ENCODE results near the gene HSPA1A. TPM values are rescaled to one million over a fixed set of nuclear protein-coding genes. Genes with fewer than 3 reads are reported as not detected.
"Not testable (repeated sequence)": the region's sequence is repeated elsewhere in the genome, so short reads cannot be mapped to it uniquely, and the experiment has no call there.

The HSPA1A gene
- total RNA-seq, 2 donors from 2014 or later, result 16.5 to 37.6 TPM

- peak; percentile 12 to 16 for ATAC-seq (replicated peaks in 1 of 2)
- H3K9me3 Mint-ChIP-seq, result no peaks in the 10 kb centered on the region
- H3K4me1 Mint-ChIP-seq (ENCODE audit: low read depth), result peaks cover 59% of the 10 kb centered on the region
- peaks cover 2 to 4% of the 10 kb centered on the region in 2 donors for H3K36me3 Mint-ChIP-seq (ENCODE audit: insufficient read depth in 2 of 2)
- H3K27ac Mint-ChIP-seq, result peak overlapping the region; percentile 89
- DNase-seq, result peak; percentile 62
- peak overlapping the region; percentile 90 to 94 for H3K4me3 Mint-ChIP-seq
- H3K27me3 Mint-ChIP-seq (ENCODE audit: low read depth), result no peaks in the 10 kb centered on the region
Observed at GRCh38 chr6:31826793-31827285, 11.5 kb downstream of the HSPA1A start.

- Mint-ChIP-seq H3K27ac (peak within 1 kb of the TSS; percentile 89), H3K36me3 (ENCODE audit: insufficient read depth in 2 of 2) (peaks cover 2 to 4% of the 10 kb centered on the region in 2 donors), H3K27me3 (ENCODE audit: low read depth) (no peaks in the 10 kb centered on the region), H3K9me3 (no peaks in the 10 kb centered on the region), H3K4me1 (ENCODE audit: low read depth) (peaks cover 53% of the 10 kb centered on the region), H3K4me3 (peak within 1 kb of the TSS; percentile 90 to 94)
- ATAC-seq (replicated peaks in 1 of 2) (peak; percentile 75 to 77), DNase-seq (peak; percentile 91 to 95)
Observed at GRCh38 chr6:31827286-31828079, 12.1 kb downstream of the HSPA1A start, which contains the start of gene HSPA1B. HSPA1B (plus strand) TSS chr6:31827738; CDS start chr6:31827951, 213 bp downstream.

GRCh38 chr6:31829633-31830283 is 14.4 kb downstream of the HSPA1A start:
- no peaks in the 10 kb centered on the region for H3K9me3 Mint-ChIP-seq
- H3K36me3 Mint-ChIP-seq (ENCODE audit: insufficient read depth in 2 of 2), result peaks cover 4 to 6% of the 10 kb centered on the region in 2 donors
- H3K27ac Mint-ChIP-seq, result peak overlapping the region; percentile 97
- peaks cover 53% of the 10 kb centered on the region for H3K4me1 Mint-ChIP-seq (ENCODE audit: low read depth)
- H3K27me3 Mint-ChIP-seq (ENCODE audit: low read depth), result no peaks in the 10 kb centered on the region
- ATAC-seq (replicated peaks in 1 of 2), result no peak
- H3K4me3 Mint-ChIP-seq, result peak overlapping the region; percentile 96
- no peak for DNase-seq

- no peak for DNase-seq
- Mint-ChIP-seq H3K36me3 (ENCODE audit: insufficient read depth in 2 of 2) (peaks cover 11 to 14% of the 10 kb centered on the region in 2 donors), H3K27ac (peak overlapping the region; percentile 97), H3K4me1 (ENCODE audit: low read depth) (peaks cover 43% of the 10 kb centered on the region), H3K9me3 (no peaks in the 10 kb centered on the region), H3K4me3 (peak overlapping the region; percentile 96), H3K27me3 (ENCODE audit: low read depth) (no peaks in the 10 kb centered on the region)
- no peak for ATAC-seq (replicated peaks in 1 of 2)
Observed at GRCh38 chr6:31830886-31831335, 15.6 kb downstream of the HSPA1A start.

- H3K4me3 Mint-ChIP-seq, result peak overlapping the region; percentile 96
Observed at GRCh38 chr6:31831350-31832215, 16.2 kb downstream of the HSPA1A start.

GRCh38 chr6:31834367-31835250 is 19.3 kb downstream of the HSPA1A start:
- peaks cover 25 to 36% of the 10 kb centered on the region in 2 donors for H3K36me3 Mint-ChIP-seq (ENCODE audit: insufficient read depth in 2 of 2)
- H3K4me1 Mint-ChIP-seq (ENCODE audit: low read depth), result peaks cover 68% of the 10 kb centered on the region
- peak overlapping the region; percentile 97 for H3K27ac Mint-ChIP-seq
- DNase-seq (peak; percentile 80 to 83), ATAC-seq (replicated peaks in 1 of 2) (peak; percentile 65)
- no peaks in the 10 kb centered on the region for H3K9me3 Mint-ChIP-seq
- H3K27me3 Mint-ChIP-seq (ENCODE audit: low read depth), result no peaks in the 10 kb centered on the region
- H3K4me3 Mint-ChIP-seq, result peak overlapping the region; percentile 86 to 97

More at GRCh38 chr6:31831350-31832215, 16.2 kb downstream of the HSPA1A start:
- Mint-ChIP-seq H3K9me3 (no peaks in the 10 kb centered on the region), H3K27ac (peak overlapping the region; percentile 97), H3K27me3 (ENCODE audit: low read depth) (no peaks in the 10 kb centered on the region), H3K4me1 (ENCODE audit: low read depth) (peaks cover 46% of the 10 kb centered on the region), H3K36me3 (ENCODE audit: insufficient read depth in 2 of 2) (peaks cover 16 to 21% of the 10 kb centered on the region in 2 donors)
- ATAC-seq (replicated peaks in 1 of 2) (no peak), DNase-seq (no peak)

- peaks cover 23 to 44% of the 10 kb centered on the region in 2 donors for H3K36me3 Mint-ChIP-seq (ENCODE audit: insufficient read depth in 2 of 2)
- no peaks in the 10 kb centered on the region for H3K27me3 Mint-ChIP-seq (ENCODE audit: low read depth)
- H3K4me1 Mint-ChIP-seq (ENCODE audit: low read depth), result peaks cover 56% of the 10 kb centered on the region
- H3K27ac Mint-ChIP-seq, result peak overlapping the region; percentile 97
- no peaks in the 10 kb centered on the region for H3K9me3 Mint-ChIP-seq
- DNase-seq, result no peak
- no peak for ATAC-seq (replicated peaks in 1 of 2)
- H3K4me3 Mint-ChIP-seq, result peak overlapping the region; percentile 86 to 97
Observed at GRCh38 chr6:31836047-31836473, 20.7 kb downstream of the HSPA1A start.

GRCh38 chr6:31836474-31837368 is 21.4 kb downstream of the HSPA1A start:
- Mint-ChIP-seq H3K27ac (peak overlapping the region; percentile 97), H3K36me3 (ENCODE audit: insufficient read depth in 2 of 2) (peaks cover 23 to 46% of the 10 kb centered on the region in 2 donors), H3K9me3 (no peaks in the 10 kb centered on the region)

GRCh38 chr6:31837369-31838113 is 22.2 kb downstream of the HSPA1A start:
- H3K4me3 Mint-ChIP-seq, result peak overlapping the region; percentile 86 to 97
- no peaks in the 10 kb centered on the region for H3K9me3 Mint-ChIP-seq

More at GRCh38 chr6:31836474-31837368, 21.4 kb downstream of the HSPA1A start:
- no peaks in the 10 kb centered on the region for H3K27me3 Mint-ChIP-seq (ENCODE audit: low read depth)
- peaks cover 54% of the 10 kb centered on the region for H3K4me1 Mint-ChIP-seq (ENCODE audit: low read depth)
- ATAC-seq (replicated peaks in 1 of 2) (no peak), DNase-seq (no peak)
- peak overlapping the region; percentile 86 to 97 for H3K4me3 Mint-ChIP-seq

GRCh38 chr6:31838114-31838553 is 22.8 kb downstream of the HSPA1A start:
- not testable (repeated sequence) for H3K27ac Mint-ChIP-seq; H3K27me3 Mint-ChIP-seq (ENCODE audit: low read depth); DNase-seq; H3K9me3 Mint-ChIP-seq; ATAC-seq (replicated peaks in 1 of 2)
- peak overlapping the region; percentile 86 to 97 for H3K4me3 Mint-ChIP-seq
- peaks cover 48% of the 10 kb centered on the region for H3K4me1 Mint-ChIP-seq (ENCODE audit: low read depth)
- peaks cover 23 to 46% of the 10 kb centered on the region in 2 donors for H3K36me3 Mint-ChIP-seq (ENCODE audit: insufficient read depth in 2 of 2)

More at GRCh38 chr6:31837369-31838113, 22.2 kb downstream of the HSPA1A start:
- Mint-ChIP-seq H3K27me3 (ENCODE audit: low read depth) (no peaks in the 10 kb centered on the region), H3K27ac (peak overlapping the region; percentile 97), H3K36me3 (ENCODE audit: insufficient read depth in 2 of 2) (peaks cover 23 to 46% of the 10 kb centered on the region in 2 donors), H3K4me1 (ENCODE audit: low read depth) (peaks cover 54% of the 10 kb centered on the region)
- ATAC-seq (replicated peaks in 1 of 2), result no peak
- no peak for DNase-seq
